ENCODE data around the gene CNOT2. TPM values are rescaled to one million over a fixed set of nuclear protein-coding genes. Genes with fewer than 3 reads are reported as not detected.

Gene CNOT2
- total and polyA plus RNA-seq, 2 experiments from 2014 or later: 110 to 152 TPM

- Mint-ChIP-seq H3K9me3 (no peaks in the 10 kb centered on the region), H3K27me3 (ENCODE audit: insufficient read depth, low read depth, poor library complexity) (no peaks in the 10 kb centered on the region), H3K27ac (no peak overlapping the region), H3K4me3 (no peak overlapping the region), H3K4me1 (no peaks in the 10 kb centered on the region), H3K36me3 (ENCODE audit: low read depth) (no peaks in the 10 kb centered on the region; the same call in 2 of the 3 replicates)
- no peaks in the 10 kb centered on the region for H3F3A ChIP-seq (replicated peaks; ENCODE audit: low read depth)
- H3K4me2 ChIP-seq: no peak overlapping the region
- no peaks in the 10 kb centered on the region for H3K36me3 ChIP-seq (ENCODE audit: insufficient read depth)
- no peaks in the 10 kb centered on the region for H3K9me2 ChIP-seq (ENCODE audit: insufficient read depth)
- H2AFZ ChIP-seq: no peak overlapping the region
- no peak overlapping the region for H3K4me3 ChIP-seq
- TF ChIP-seq ZNF114 (CRISPR knock-in tag; IDR thresholded peaks at IDR 0.05) (no peak), POLR2AphosphoS5 (IDR thresholded peaks at IDR 0.05; ENCODE audit: low read depth) (no peak), STAT1 (IDR thresholded peaks at IDR 0.05; ENCODE audit: unreplicated experiment) (no peak), EZH2phosphoT487 (IDR thresholded peaks at IDR 0.05; ENCODE audit: unreplicated experiment) (no peak), JUNB (IDR thresholded peaks at IDR 0.05; ENCODE audit: unreplicated experiment) (no peak), ZNF462 (CRISPR knock-in tag; IDR thresholded peaks at IDR 0.05) (no peak), ZNF331 (CRISPR knock-in tag; IDR thresholded peaks at IDR 0.05; ENCODE audit: low read depth) (no peak), NANOG (IDR thresholded peaks at IDR 0.05; ENCODE audit: borderline replicate concordance) (no peak), EZH2 (IDR thresholded peaks at IDR 0.05; ENCODE audit: low read depth, unreplicated experiment) (no peak), CTCF (conservative IDR thresholded peaks at IDR 0.05; ENCODE audit: low read depth in 2 of 2) (no peak), REST (IDR thresholded peaks at IDR 0.05; ENCODE audit: unreplicated experiment) (no peak), ETS1 (IDR thresholded peaks at IDR 0.05) (no peak), CREB1 (CRISPR knock-in tag; IDR thresholded peaks at IDR 0.05; ENCODE audit: low read depth) (no peak)
- H4K20me1 ChIP-seq (replicated peaks; ENCODE audit: insufficient read depth): no peaks in the 10 kb centered on the region
- DNase-seq (ENCODE audit: low spot score): no peak
- no peaks in the 10 kb centered on the region for H3K4me1 ChIP-seq (ENCODE audit: insufficient read depth)
- H3K27me3 ChIP-seq (ENCODE audit: insufficient read depth): no peaks in the 10 kb centered on the region
- ATAC-seq: no peak
- peaks cover 20% of the 10 kb centered on the region for H3K79me2 ChIP-seq (replicated peaks; ENCODE audit: insufficient read depth)
- H3K27ac ChIP-seq (ENCODE audit: low read depth): no peak overlapping the region
Measured at GRCh38 chr12:70321191-70321590, 78.0 kb downstream of the CNOT2 start.
